ENCODE data around the gene FBLIM1. TPM values are rescaled to one million over a fixed set of nuclear protein-coding genes. Genes with fewer than 3 reads are reported as not detected.

FBLIM1 gene
- total and polyA plus RNA-seq, 2 experiments from 2014 or later: 117 to 120 TPM

DNA sequence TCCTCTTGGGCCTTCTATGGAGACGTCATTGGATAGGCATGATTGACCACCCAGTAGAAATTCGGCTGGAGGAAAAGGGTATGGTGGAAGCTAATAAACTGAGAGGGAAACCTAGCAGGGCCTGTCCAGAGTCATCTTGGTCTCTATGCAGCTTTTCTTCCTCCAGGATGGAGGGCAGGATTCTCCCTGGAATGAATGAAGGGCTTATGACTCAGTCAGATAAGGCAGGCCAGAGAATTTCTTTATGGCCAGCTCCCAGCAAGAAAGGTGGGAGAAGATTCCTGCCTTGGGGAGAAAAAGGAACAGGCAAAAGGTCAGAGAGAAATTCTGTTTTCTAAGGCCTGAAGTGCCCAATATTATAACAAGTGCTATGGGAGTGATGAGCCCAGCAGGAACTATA lies 17.1 kb downstream of the FBLIM1 start:
- Histone ChIP-seq H3K4me1 (ENCODE audit: insufficient read depth) (peaks cover 17% of the 10 kb centered on the region), H3K27me3 (no peaks in the 10 kb centered on the region), H4K20me1 (ENCODE audit: insufficient read depth, poor library complexity, severe bottlenecking) (no peaks in the 10 kb centered on the region), H3K27ac (peak overlapping the region; percentile 67), H3K4me2 (no peak overlapping the region), H3K79me2 (peaks cover 6% of the 10 kb centered on the region), H3K36me3 (replicated peaks; ENCODE audit: insufficient read depth, low read depth) (peaks cover 4% of the 10 kb centered on the region), H3K9me2 (replicated peaks; ENCODE audit: insufficient read depth) (no peaks in the 10 kb centered on the region), H3K9me3 (ENCODE audit: low read depth) (no peaks in the 10 kb centered on the region), H3K4me3 (no peak overlapping the region), H2AFZ (no peak overlapping the region)
- WGBS (ENCODE audit: low lambda C conversion rate, missing lambda C conversion rate): 88% methylated on average over 2 of the region's 2 CpGs
- no peak for DNase-seq (ENCODE audit: low spot score)
- TF ChIP-seq, protein P1, sequence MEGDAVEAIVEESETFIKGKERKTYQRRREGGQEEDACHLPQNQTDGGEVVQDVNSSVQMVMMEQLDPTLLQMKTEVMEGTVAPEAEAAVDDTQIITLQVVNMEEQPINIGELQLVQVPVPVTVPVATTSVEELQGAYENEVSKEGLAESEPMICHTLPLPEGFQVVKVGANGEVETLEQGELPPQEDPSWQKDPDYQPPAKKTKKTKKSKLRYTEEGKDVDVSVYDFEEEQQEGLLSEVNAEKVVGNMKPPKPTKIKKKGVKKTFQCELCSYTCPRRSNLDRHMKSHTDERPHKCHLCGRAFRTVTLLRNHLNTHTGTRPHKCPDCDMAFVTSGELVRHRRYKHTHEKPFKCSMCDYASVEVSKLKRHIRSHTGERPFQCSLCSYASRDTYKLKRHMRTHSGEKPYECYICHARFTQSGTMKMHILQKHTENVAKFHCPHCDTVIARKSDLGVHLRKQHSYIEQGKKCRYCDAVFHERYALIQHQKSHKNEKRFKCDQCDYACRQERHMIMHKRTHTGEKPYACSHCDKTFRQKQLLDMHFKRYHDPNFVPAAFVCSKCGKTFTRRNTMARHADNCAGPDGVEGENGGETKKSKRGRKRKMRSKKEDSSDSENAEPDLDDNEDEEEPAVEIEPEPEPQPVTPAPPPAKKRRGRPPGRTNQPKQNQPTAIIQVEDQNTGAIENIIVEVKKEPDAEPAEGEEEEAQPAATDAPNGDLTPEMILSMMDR (IDR thresholded peaks at IDR 0.05; ENCODE audit: poor library complexity): no peak
- no peak for TF ChIP-seq EZH2phosphoT487 (IDR thresholded peaks at IDR 0.05; ENCODE audit: low read depth, severe bottlenecking, unreplicated experiment)
- no peak for TF ChIP-seq EZH2 (IDR thresholded peaks at IDR 0.05; ENCODE audit: borderline replicate concordance)

DNA sequence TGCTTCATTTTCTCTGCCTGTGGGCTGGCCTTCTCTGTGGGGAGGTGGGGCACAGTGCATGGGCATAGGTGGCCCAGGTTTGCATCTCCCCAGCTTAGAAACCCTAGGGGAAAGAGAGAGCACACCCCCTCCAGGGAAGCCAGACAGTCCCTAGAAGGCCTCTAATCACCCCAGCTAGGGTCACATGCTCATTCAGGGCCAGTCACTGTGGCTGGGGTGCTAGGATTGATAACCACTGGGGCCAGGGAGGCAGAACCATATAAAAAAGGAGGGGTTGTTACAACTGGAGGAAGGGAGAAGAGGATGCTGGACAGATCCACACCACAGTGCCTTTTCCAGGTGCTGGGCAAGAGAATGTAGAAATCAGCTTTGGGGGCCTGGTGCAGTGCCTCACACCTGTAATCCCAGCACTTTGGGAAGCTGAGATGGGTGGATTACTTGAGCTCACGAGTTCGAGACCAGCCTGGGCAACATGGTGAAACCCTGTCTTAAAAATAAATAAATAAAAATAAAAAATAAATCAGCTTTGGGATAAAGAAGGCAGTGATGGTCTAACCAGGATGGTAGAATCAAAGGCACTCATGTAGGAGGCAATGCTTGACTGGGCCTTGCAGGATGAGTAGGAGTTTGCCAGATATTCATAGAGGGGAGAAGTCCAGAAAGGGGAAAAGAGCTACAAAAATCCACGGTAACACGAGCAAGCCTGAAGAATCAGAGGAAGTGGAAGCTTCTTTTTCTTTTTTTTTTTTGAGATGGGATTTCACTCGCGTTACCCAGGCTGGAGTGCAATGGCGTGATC lies 19.5 kb downstream of the FBLIM1 start:
- peaks cover 17% of the 10 kb centered on the region for H3K4me1 ChIP-seq (ENCODE audit: insufficient read depth)
- H3K4me2 ChIP-seq: no peak overlapping the region
- no peaks in the 10 kb centered on the region for H3K9me3 ChIP-seq (ENCODE audit: low read depth)
- H2AFZ ChIP-seq: no peak overlapping the region
- H3K4me3 ChIP-seq: no peak overlapping the region
- TF ChIP-seq EZH2 (IDR thresholded peaks at IDR 0.05; ENCODE audit: borderline replicate concordance): no peak
- no peak for TF ChIP-seq EZH2phosphoT487 (IDR thresholded peaks at IDR 0.05; ENCODE audit: low read depth, severe bottlenecking, unreplicated experiment)
- TF ChIP-seq, protein P1 (IDR thresholded peaks at IDR 0.05; ENCODE audit: poor library complexity): no peak
- no peaks in the 10 kb centered on the region for H3K27me3 ChIP-seq
- WGBS (ENCODE audit: low lambda C conversion rate, missing lambda C conversion rate): 94% methylated on average over 7 of the region's 7 CpGs
- DNase-seq (ENCODE audit: low spot score): no peak
- peaks cover 6% of the 10 kb centered on the region for H3K79me2 ChIP-seq
- H3K27ac ChIP-seq: peak overlapping the region; percentile 91
- H3K36me3 ChIP-seq (replicated peaks; ENCODE audit: insufficient read depth, low read depth): peaks cover 4% of the 10 kb centered on the region
- H3K9me2 ChIP-seq (replicated peaks; ENCODE audit: insufficient read depth): no peaks in the 10 kb centered on the region
- H4K20me1 ChIP-seq (ENCODE audit: insufficient read depth, poor library complexity, severe bottlenecking): no peaks in the 10 kb centered on the region

DNA sequence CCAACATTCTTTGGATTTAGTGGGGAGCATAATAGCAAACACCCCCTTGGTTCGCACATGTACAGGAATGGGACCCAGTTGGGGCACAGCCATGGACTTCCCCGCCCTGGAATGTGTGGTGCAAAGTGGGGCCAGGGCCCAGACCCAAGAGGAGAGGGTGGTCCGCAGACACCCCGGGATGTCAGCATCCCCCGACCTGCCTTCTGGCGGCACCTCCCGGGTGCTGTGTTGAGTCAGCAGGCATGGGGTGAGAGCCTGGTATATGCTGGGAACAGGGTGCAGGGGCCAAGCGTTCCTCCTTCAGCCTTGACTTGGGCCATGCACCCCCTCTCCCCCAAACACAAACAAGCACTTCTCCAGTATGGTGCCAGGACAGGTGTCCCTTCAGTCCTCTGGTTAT lies 27.1 kb downstream of the FBLIM1 start:
- H2AFZ ChIP-seq: no peak overlapping the region
- WGBS (ENCODE audit: low lambda C conversion rate, missing lambda C conversion rate): 95% methylated on average over 8 of the region's 8 CpGs
- H3K36me3 ChIP-seq (replicated peaks; ENCODE audit: insufficient read depth, low read depth): no peaks in the 10 kb centered on the region
- H3K9me3 ChIP-seq (ENCODE audit: low read depth): no peaks in the 10 kb centered on the region
- TF ChIP-seq EZH2 (IDR thresholded peaks at IDR 0.05; ENCODE audit: borderline replicate concordance) (no peak), EZH2phosphoT487 (IDR thresholded peaks at IDR 0.05; ENCODE audit: low read depth, severe bottlenecking, unreplicated experiment) (no peak)
- TF ChIP-seq, protein P1 (IDR thresholded peaks at IDR 0.05; ENCODE audit: poor library complexity): no peak
- peak overlapping the region; percentile 88 for H3K27ac ChIP-seq
- no peak overlapping the region for H3K4me3 ChIP-seq
- no peaks in the 10 kb centered on the region for H3K79me2 ChIP-seq
- no peak overlapping the region for H3K4me2 ChIP-seq
- DNase-seq (ENCODE audit: low spot score): no peak
- no peaks in the 10 kb centered on the region for H3K9me2 ChIP-seq (replicated peaks; ENCODE audit: insufficient read depth)
- no peaks in the 10 kb centered on the region for H4K20me1 ChIP-seq (ENCODE audit: insufficient read depth, poor library complexity, severe bottlenecking)
- no peaks in the 10 kb centered on the region for H3K4me1 ChIP-seq (ENCODE audit: insufficient read depth)
- H3K27me3 ChIP-seq: no peaks in the 10 kb centered on the region
